Measurements from ENCODE around the gene GRPEL2. TPM values are rescaled to one million over a fixed set of nuclear protein-coding genes. Genes with fewer than 3 reads are reported as not detected.
A peak's percentile ranks its signal among the peaks of the same experiment; 100 is the strongest.

The GRPEL2 gene
- total RNA-seq = 10 to 100 TPM; 16.3 to 33.4 TPM
- polyA plus RNA-seq (ENCODE audit: insufficient read length in 2 of 2) = 10 to 100 TPM; 14.6 to 21.4 TPM
- long read RNA-seq, donor 1, full-length matches to known transcripts = 9 of 9 reads
- long read RNA-seq, donor 1, partial matches to known transcripts = 0 of 9 reads
- long read RNA-seq, donor 1, other reads (novel, unspliced or antisense) = 0 of 9 reads
- long read RNA-seq, donor 2, full-length matches to known transcripts = 2 of 2 reads
- long read RNA-seq, donor 2, partial matches to known transcripts = 0 of 2 reads
- long read RNA-seq, donor 2, other reads (novel, unspliced or antisense) = 0 of 2 reads
- long read RNA-seq, donor 3, full-length matches to known transcripts = 1 of 1 reads
- long read RNA-seq, donor 3, partial matches to known transcripts = 0 of 1 reads
- long read RNA-seq, donor 3, other reads (novel, unspliced or antisense) = 0 of 1 reads
- long read RNA-seq, donor 4, full-length matches to known transcripts = 1 of 9 reads
- long read RNA-seq, donor 4, partial matches to known transcripts = 8 of 9 reads
- long read RNA-seq, donor 4, other reads (novel, unspliced or antisense) = 0 of 9 reads

- under 1% methylated on average over 54 of the region's 54 CpGs for WGBS (ENCODE audit: insufficient coverage)
- no peaks in the 10 kb centered on the region for H3K27me3 ChIP-seq (ENCODE audit: control insufficient read depth, insufficient read depth, low read length)
- H3K9me3 ChIP-seq (ENCODE audit: control insufficient read depth, insufficient read depth, low read length) = no peaks in the 10 kb centered on the region
Measured at GRCh38 chr5:149345147-149345891, at the start of gene GRPEL2. TSS of gene GRPEL2 (plus strand) at chr5:149345499. CDS start at chr5:149345540, 41 bp downstream.

GRCh38 chr5:149297340-149298025 lies 47.8 kb upstream of the GRPEL2 start:
- WGBS (ENCODE audit: insufficient coverage) = 93% methylated on average over 1 of the region's 5 CpGs

More at GRCh38 chr5:149345147-149345891, at the start of gene GRPEL2:
- Histone ChIP-seq H3K4me3 (ENCODE audit: low read depth, low read length) (peak within 1 kb of the TSS; percentile 93), H3K4me1 (ENCODE audit: control insufficient read depth, insufficient read depth, low read length) (peaks cover 11% of the 10 kb centered on the region), H3K27ac (ENCODE audit: low read depth, low read length) (peak within 1 kb of the TSS; percentile 88), H3K36me3 (ENCODE audit: control insufficient read depth, insufficient read depth, low read length) (peaks cover 10% of the 10 kb centered on the region)
- peak; percentile 83 to 99 (median 91) for DNase-seq (ENCODE audit: low read depth in 4 of 6, low spot score in 6 of 6)

GRCh38 chr5:149298163-149298562 lies 47.1 kb upstream of the GRPEL2 start:
- no peaks in the 10 kb centered on the region for H3K9me3 ChIP-seq (ENCODE audit: control insufficient read depth, insufficient read depth, low read length)
- H3K4me1 ChIP-seq (ENCODE audit: control insufficient read depth, insufficient read depth, low read length) = peaks cover 10% of the 10 kb centered on the region
- no peaks in the 10 kb centered on the region for H3K27me3 ChIP-seq (ENCODE audit: control insufficient read depth, insufficient read depth, low read length)
- peak overlapping the region; percentile 19 for H3K27ac ChIP-seq (ENCODE audit: low read depth, low read length)
- H3K36me3 ChIP-seq (ENCODE audit: control insufficient read depth, insufficient read depth, low read length) = no peaks in the 10 kb centered on the region
- WGBS (ENCODE audit: insufficient coverage) = no CpG with 5 or more reads among the region's 1 CpG
- DNase-seq (ENCODE audit: low read depth in 4 of 6, low spot score in 6 of 6) = peak in 1 of 6 donors; percentile 24
- H3K4me3 ChIP-seq (ENCODE audit: low read depth, low read length) = no peak overlapping the region

More at GRCh38 chr5:149297340-149298025, 47.8 kb upstream of the GRPEL2 start:
- Histone ChIP-seq H3K4me3 (ENCODE audit: low read depth, low read length) (no peak overlapping the region), H3K27me3 (ENCODE audit: control insufficient read depth, insufficient read depth, low read length) (no peaks in the 10 kb centered on the region), H3K36me3 (ENCODE audit: control insufficient read depth, insufficient read depth, low read length) (no peaks in the 10 kb centered on the region), H3K4me1 (ENCODE audit: control insufficient read depth, insufficient read depth, low read length) (peaks cover 10% of the 10 kb centered on the region), H3K27ac (ENCODE audit: low read depth, low read length) (peak overlapping the region; percentile 19), H3K9me3 (ENCODE audit: control insufficient read depth, insufficient read depth, low read length) (no peaks in the 10 kb centered on the region)
- DNase-seq (ENCODE audit: low read depth in 4 of 6, low spot score in 6 of 6) = no peak

- DNase-seq (ENCODE audit: low read depth in 4 of 6, low spot score in 6 of 6) = no peak
- H3K36me3 ChIP-seq (ENCODE audit: control insufficient read depth, insufficient read depth, low read length) = no peaks in the 10 kb centered on the region
- WGBS (ENCODE audit: insufficient coverage) = 78% methylated on average over 9 of the region's 11 CpGs
- H3K4me1 ChIP-seq (ENCODE audit: control insufficient read depth, insufficient read depth, low read length) = peaks cover 10% of the 10 kb centered on the region
- H3K27me3 ChIP-seq (ENCODE audit: control insufficient read depth, insufficient read depth, low read length) = no peaks in the 10 kb centered on the region
- peak overlapping the region; percentile 36 for H3K27ac ChIP-seq (ENCODE audit: low read depth, low read length)
- no peak overlapping the region for H3K4me3 ChIP-seq (ENCODE audit: low read depth, low read length)
- H3K9me3 ChIP-seq (ENCODE audit: control insufficient read depth, insufficient read depth, low read length) = no peaks in the 10 kb centered on the region
Measured at GRCh38 chr5:149298842-149299404, 46.4 kb upstream of the GRPEL2 start.

DNA sequence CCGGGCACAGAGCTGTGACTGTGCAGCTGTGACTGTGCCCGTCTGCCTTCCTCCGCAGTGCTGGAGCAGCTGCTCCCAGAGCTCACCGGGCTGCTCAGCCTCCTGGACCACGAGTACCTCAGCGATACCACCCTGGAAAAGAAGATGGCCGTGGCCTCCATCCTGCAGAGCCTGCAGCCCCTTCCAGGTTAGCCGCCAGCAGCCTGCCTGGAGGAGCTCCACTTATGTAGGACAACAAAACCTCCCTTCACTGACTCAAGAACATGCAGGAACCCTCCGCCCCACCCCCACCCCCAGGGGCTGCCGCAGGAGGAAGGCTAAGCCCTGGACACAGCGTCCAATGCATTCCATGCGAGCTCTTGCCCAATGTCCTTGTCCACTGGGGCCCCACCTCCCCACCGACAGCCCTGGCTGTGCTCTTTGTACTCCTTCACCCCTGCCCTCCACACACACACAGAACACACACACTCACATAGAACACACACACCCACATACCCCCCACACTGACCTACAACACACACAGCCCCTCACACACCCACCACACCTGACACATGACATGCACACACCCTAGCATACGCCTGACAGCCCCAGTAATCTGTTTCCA lies 45.7 kb upstream of the GRPEL2 start:
- peaks cover 13% of the 10 kb centered on the region for H3K4me1 ChIP-seq (ENCODE audit: control insufficient read depth, insufficient read depth, low read length)
- 87% methylated on average over 14 of the region's 14 CpGs for WGBS (ENCODE audit: insufficient coverage)
- H3K27ac ChIP-seq (ENCODE audit: low read depth, low read length) = peak overlapping the region; percentile 36

GRCh38 chr5:149300441-149300840 lies 44.9 kb upstream of the GRPEL2 start:
- DNase-seq (ENCODE audit: low read depth in 4 of 6, low spot score in 6 of 6) = no peak
- H3K4me1 ChIP-seq (ENCODE audit: control insufficient read depth, insufficient read depth, low read length) = peaks cover 13% of the 10 kb centered on the region
- no peak overlapping the region for H3K4me3 ChIP-seq (ENCODE audit: low read depth, low read length)
- H3K36me3 ChIP-seq (ENCODE audit: control insufficient read depth, insufficient read depth, low read length) = no peaks in the 10 kb centered on the region
- no peaks in the 10 kb centered on the region for H3K27me3 ChIP-seq (ENCODE audit: control insufficient read depth, insufficient read depth, low read length)
- no peaks in the 10 kb centered on the region for H3K9me3 ChIP-seq (ENCODE audit: control insufficient read depth, insufficient read depth, low read length)
- H3K27ac ChIP-seq (ENCODE audit: low read depth, low read length) = no peak overlapping the region
- WGBS (ENCODE audit: insufficient coverage) = 93% methylated on average over 6 of the region's 6 CpGs

More for the DNA sequence above, 45.7 kb upstream of the GRPEL2 start:
- Histone ChIP-seq H3K4me3 (ENCODE audit: low read depth, low read length) (no peak overlapping the region), H3K36me3 (ENCODE audit: control insufficient read depth, insufficient read depth, low read length) (no peaks in the 10 kb centered on the region), H3K9me3 (ENCODE audit: control insufficient read depth, insufficient read depth, low read length) (no peaks in the 10 kb centered on the region), H3K27me3 (ENCODE audit: control insufficient read depth, insufficient read depth, low read length) (no peaks in the 10 kb centered on the region)
- DNase-seq (ENCODE audit: low read depth in 4 of 6, low spot score in 6 of 6) = no peak

DNA sequence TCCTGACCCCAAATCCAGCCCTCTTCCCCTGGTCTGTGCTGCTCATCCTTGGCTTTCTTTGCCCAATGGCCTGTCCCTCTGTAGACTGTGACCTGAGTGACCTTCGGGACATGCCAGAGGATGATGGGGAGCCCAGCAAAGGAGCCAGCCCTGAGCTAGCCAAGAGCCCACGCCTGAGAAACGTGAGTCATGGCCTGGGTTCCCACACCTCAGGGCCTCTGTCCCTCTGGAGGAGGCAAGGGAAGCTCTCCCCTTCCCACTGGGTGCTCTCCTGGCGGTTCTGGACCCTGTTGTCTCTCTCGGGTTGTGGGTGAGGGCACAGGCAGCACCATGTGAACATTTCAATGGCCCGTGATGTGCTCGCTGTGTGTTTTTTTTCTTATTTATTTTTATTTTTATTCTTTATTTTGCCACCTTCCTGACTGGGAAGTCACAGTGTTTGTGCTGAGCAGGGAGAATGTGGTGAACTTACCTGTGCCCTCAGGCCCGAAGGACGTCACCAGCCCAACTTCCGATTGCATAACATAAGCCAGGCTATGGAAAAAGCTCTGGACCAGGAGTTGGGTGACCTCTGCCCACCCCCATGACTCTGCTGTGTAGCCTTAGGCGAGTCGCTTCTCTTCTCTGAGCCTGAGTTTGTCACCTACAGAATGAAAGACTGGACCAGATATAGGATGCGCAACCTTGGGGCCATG lies 44.1 kb upstream of the GRPEL2 start:
- peaks cover 13% of the 10 kb centered on the region for H3K4me1 ChIP-seq (ENCODE audit: control insufficient read depth, insufficient read depth, low read length)
- H3K27ac ChIP-seq (ENCODE audit: low read depth, low read length) = no peak overlapping the region
- H3K27me3 ChIP-seq (ENCODE audit: control insufficient read depth, insufficient read depth, low read length) = no peaks in the 10 kb centered on the region
- WGBS (ENCODE audit: insufficient coverage) = 91% methylated on average over 9 of the region's 13 CpGs
- no peak for DNase-seq (ENCODE audit: low read depth in 4 of 6, low spot score in 6 of 6)
- H3K4me3 ChIP-seq (ENCODE audit: low read depth, low read length) = no peak overlapping the region
- H3K9me3 ChIP-seq (ENCODE audit: control insufficient read depth, insufficient read depth, low read length) = no peaks in the 10 kb centered on the region
- H3K36me3 ChIP-seq (ENCODE audit: control insufficient read depth, insufficient read depth, low read length) = no peaks in the 10 kb centered on the region

DNA sequence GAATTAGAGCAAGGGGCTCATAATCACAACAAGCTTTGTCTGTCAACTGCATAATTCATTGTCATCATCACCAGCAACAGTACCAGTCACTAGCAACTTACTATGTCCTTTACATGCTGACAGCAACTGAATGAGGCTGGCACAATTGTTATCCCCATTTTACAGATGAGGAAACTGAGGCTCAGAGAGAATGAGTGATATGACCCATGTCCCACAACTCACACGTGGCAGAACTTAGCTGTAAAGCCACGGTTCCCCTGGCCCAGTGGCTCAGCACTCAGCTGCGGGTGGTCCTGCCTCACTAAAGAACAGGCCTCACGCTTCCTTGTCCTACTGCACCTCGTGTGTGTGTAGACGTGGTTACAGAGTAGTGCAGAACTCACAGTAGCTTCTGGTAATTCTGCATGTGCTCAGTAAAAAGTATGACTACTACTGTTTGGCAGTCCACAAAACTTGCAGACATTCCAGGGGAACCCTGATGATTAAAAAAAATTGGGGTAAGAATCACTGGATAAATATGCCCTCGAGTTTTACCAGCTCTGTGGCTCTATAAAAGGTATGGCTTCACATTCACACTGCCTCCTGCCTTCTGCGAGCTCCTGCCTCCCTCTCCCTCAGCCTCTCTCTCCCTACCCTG lies 43.4 kb upstream of the GRPEL2 start:
- Histone ChIP-seq H3K36me3 (ENCODE audit: control insufficient read depth, insufficient read depth, low read length) (no peaks in the 10 kb centered on the region), H3K9me3 (ENCODE audit: control insufficient read depth, insufficient read depth, low read length) (no peaks in the 10 kb centered on the region), H3K27ac (ENCODE audit: low read depth, low read length) (no peak overlapping the region), H3K4me1 (ENCODE audit: control insufficient read depth, insufficient read depth, low read length) (peaks cover 13% of the 10 kb centered on the region), H3K27me3 (ENCODE audit: control insufficient read depth, insufficient read depth, low read length) (no peaks in the 10 kb centered on the region), H3K4me3 (ENCODE audit: low read depth, low read length) (no peak overlapping the region)
- no peak for DNase-seq (ENCODE audit: low read depth in 4 of 6, low spot score in 6 of 6)
- 79% methylated on average over 8 of the region's 8 CpGs for WGBS (ENCODE audit: insufficient coverage)

All from spinal cord (tissue), 10 donors.